Kasumi-1 (cell line): ENCODE data around the gene TELO2.

ENCODE experiments used
- DNase-seq, 2 experiments: peaks; one replicate each; lab custom pipeline; 2025; lab: John Stamatoyannopoulos, UW

TELO2 gene

DNA sequence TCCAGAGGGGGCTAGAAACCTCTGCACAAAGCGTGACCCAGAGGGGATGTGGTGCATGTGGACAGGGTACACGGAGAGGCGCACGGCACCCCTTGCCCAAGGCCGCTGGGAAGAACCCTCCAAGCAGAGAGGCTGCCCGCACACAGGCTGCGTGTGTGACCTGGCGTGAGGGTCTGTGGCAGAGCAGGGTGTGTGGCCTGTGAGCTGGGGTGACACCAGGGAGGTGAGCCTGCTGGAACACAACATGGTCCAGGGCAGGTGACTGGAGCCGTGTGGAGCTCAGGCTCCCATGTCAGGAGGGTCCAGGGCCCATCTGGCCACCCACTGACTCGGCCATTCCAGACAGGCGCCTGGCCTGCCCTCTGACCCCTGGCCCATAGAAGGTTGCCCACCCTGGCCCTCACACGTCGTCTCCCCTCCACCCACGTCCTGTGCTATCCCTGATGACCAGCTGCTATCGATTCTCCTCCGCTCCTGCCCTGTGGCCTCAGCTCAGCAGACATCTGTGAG lies 25.5 kb downstream of the TELO2 start:
- no peak for DNase-seq

DNA sequence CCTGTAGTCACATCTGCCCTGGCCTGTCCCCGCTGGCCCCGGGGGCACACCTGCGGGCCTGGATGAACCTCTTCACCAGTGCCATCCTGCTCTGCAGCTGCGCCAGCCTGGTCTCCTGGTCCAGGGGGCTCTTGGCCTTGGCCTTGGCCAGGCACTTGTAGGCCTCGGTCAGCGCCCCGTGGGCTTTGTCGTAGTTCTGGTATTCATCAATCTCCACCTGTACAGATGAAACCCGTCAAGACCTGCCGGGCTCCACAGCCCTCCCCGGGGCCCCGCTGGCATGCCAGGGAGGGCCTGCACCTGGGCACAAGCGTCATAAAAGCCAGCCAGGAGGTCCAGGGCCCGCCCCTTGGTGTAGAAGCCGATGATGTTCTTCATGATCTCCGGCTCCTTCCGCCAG lies 26.7 kb downstream of the TELO2 start:
- DNase-seq: no peak

- DNase-seq: no peak
Measured at GRCh38 chr16:1520461-1520860, 27.3 kb downstream of the TELO2 start.

- DNase-seq: no peak
Measured at GRCh38 chr16:1523581-1524245, 30.6 kb downstream of the TELO2 start.

DNA sequence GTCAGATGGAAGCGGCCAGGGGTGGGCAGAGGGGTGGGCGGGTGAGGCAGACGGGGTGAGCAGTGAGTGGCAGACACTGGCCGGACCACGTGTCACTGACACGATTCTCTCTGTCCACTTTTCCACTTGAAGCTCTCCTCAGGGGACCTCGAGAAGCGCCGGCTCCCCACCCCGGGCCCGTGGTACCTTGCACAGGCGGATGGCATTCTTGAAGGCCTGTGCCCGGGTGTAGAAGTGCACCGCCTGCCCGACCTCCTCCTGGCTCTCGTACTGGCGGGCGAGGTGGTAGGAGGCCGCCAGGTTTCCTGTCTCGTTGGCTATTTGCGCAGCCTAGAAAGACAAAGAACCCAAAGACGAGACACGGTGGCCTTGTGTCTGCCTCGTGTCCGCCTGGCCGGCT lies 31.2 kb downstream of the TELO2 start:
- DNase-seq: no peak

DNA sequence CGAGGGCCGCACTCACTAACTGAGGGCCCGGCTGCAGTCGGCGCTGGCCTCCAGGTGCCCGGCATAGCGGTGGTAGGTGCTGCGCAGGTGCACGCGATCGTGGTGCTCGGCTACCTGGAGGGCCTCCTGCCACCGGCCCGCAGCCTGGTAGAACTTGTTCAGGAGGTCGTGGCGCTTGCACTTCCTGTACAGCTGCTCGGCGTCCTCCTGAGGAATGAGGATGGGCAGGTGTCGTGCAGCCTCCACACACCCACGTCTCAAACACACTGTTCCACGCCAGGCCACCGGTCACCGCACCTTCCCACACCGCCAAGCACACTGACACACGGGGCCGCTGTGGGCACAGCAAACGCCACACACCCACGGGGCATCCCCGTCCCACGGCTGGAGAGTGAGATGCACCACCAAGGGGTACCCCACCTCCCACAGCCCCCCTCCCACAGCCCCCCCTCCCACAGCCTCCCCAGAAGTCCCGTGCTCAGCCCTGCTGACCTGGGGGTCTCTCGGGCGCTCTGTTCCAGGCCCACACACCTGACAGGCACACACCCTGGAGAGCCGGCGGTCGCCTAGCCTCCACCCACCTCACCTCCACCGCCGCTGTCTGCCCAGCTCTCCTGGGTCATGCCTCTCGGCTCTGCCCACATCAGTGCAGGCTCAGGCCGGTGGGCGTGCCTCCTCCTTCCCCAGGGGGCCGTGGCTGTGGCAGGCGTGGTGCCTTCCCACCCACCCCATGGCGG lies 32.9 kb downstream of the TELO2 start:
- no peak for DNase-seq

- DNase-seq: peak; percentile 18 to 24
Measured at GRCh38 chr16:1526608-1527555, 33.7 kb downstream of the TELO2 start.

GRCh38 chr16:1527836-1528811 lies 35.0 kb downstream of the TELO2 start:
- no peak for DNase-seq

- DNase-seq: no peak
Measured at GRCh38 chr16:1528921-1529537, 35.9 kb downstream of the TELO2 start.

- no peak for DNase-seq
Measured at GRCh38 chr16:1530349-1530882, 37.3 kb downstream of the TELO2 start.

DNA sequence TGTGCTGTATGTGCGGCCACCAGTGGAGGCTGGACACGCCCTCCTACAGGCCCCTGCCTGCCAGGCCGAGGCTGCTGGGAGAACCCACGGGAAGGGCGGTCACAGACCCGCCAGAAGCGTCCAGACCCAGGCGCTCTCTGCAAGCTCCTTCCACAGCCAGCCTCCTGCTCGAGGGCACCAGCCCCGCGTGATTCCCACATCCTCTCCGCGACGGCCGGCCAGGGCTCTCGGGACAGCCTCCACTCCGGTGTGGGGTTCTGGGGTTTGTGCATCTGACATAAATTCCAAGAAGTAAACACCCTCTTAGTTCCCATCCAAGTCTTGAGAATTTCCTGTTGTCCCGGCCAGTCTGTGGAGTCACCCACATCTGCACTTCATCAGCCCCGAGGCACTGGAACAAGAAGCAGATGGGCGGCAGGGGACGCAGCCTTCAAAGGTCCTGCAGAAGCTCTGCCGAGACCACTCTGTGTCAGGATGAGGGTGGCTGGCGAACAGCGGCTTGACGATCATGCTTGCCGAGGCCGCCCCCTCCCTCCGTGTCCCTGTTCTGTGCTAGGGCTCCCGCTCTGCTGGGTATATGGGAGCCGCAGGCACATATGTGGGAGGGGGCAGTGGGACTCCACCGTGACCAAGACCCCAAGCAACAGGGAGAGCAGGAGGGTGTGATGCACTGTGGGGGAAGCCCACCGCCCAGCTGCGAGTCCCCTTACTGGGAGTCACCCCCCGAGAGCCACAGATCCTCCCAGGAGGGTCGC lies 37.9 kb downstream of the TELO2 start:
- DNase-seq: no peak

GRCh38 chr16:1531638-1531910 lies 38.4 kb downstream of the TELO2 start:
- DNase-seq: no peak

DNA sequence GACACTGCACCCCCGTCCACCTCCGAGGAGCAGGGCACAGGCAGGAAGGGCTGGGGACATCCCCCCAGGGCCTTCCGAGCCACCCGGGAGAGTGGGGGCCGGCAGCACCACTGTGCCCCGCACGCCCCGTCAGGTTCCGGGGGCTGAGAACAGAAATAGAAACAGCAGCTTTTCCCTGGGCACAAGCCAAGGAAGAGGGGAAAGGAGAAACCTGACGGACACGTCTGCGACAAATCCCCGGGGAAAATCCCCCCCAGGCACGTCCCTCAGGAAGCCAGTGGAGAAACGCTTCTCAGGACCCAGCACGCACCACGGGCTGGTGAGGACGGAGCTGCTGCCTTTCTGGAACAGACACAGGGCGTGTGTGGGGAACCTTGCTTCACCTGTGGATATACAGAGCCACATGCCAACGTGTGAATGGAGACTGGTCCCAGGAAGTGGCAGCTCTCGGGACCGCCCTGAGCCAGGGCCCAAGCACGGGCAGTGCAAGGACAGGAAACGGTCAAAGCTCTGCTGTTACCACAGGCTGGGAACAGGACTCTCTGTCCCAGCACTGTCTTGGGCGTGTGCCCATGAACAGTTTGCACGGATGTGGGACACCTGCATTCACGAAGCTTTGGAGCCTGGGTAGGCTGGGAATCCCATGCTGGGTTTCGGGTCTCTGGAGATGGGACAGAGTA lies 39.1 kb downstream of the TELO2 start:
- DNase-seq: no peak

- no peak for DNase-seq
Measured at GRCh38 chr16:1532771-1533170, 39.6 kb downstream of the TELO2 start.

- DNase-seq: no peak
Measured at GRCh38 chr16:1533443-1533951, 40.3 kb downstream of the TELO2 start, which contains the start of gene TMEM204. Gene TMEM204, plus strand, starts transcription at chr16:1533666. Its CDS starts 610 bp downstream, at chr16:1534276.

GRCh38 chr16:1534021-1535020 lies 41.2 kb downstream of the TELO2 start:
- no peak for DNase-seq

- DNase-seq: no peak
Measured at GRCh38 chr16:1535391-1536291, 42.5 kb downstream of the TELO2 start.
